GDM1 (cell line): ENCODE results near the gene ITGB1.
"Not testable (repeated sequence)": the region's sequence is repeated elsewhere in the genome, so short reads cannot be mapped to it uniquely, and the experiment has no call there.

Experiments
- DNase-seq: peaks from one replicate; lab custom pipeline; 2025; lab: John Stamatoyannopoulos, UW

ITGB1 gene

GRCh38 chr10:32980558-32981468 lies 22.8 kb upstream of the ITGB1 start:
- DNase-seq: peak; percentile 85

GRCh38 chr10:32980242-32980557 lies 22.2 kb upstream of the ITGB1 start:
- no peak for DNase-seq

- DNase-seq: not testable (repeated sequence)
Measured at GRCh38 chr10:32979719-32980118, 21.7 kb upstream of the ITGB1 start.

GRCh38 chr10:32979041-32979440 lies 21.0 kb upstream of the ITGB1 start:
- no peak for DNase-seq

GRCh38 chr10:32977846-32978809 lies 20.1 kb upstream of the ITGB1 start:
- DNase-seq: not testable (repeated sequence)

GRCh38 chr10:32976338-32976737 lies 18.3 kb upstream of the ITGB1 start:
- no peak for DNase-seq

GRCh38 chr10:32972929-32973328 lies 14.9 kb upstream of the ITGB1 start:
- DNase-seq: no peak

GRCh38 chr10:32972460-32972859 lies 14.4 kb upstream of the ITGB1 start:
- DNase-seq: no peak

- DNase-seq: no peak
Measured at GRCh38 chr10:32971536-32972091, 13.6 kb upstream of the ITGB1 start.

GRCh38 chr10:32970910-32971309 lies 12.9 kb upstream of the ITGB1 start:
- no peak for DNase-seq

GRCh38 chr10:32964270-32964669 lies 6.2 kb upstream of the ITGB1 start:
- no peak for DNase-seq

GRCh38 chr10:32963096-32963495 lies 5.1 kb upstream of the ITGB1 start:
- no peak for DNase-seq

- no peak for DNase-seq
Measured at GRCh38 chr10:32962521-32962920, 4.5 kb upstream of the ITGB1 start.

- peak; percentile 23 for DNase-seq
Measured at GRCh38 chr10:32961895-32962369, 3.9 kb upstream of the ITGB1 start.

GRCh38 chr10:32961343-32961894 lies 3.4 kb upstream of the ITGB1 start:
- DNase-seq: no peak

- DNase-seq: no peak
Measured at GRCh38 chr10:32960022-32960421, 2.0 kb upstream of the ITGB1 start.

- no peak for DNase-seq
Measured at GRCh38 chr10:32959006-32959920, 1.2 kb upstream of the ITGB1 start.

GRCh38 chr10:32957341-32958084 lies 517 bp downstream of the ITGB1 start:
- DNase-seq: no peak

- no peak for DNase-seq
Measured at GRCh38 chr10:32956365-32957197, 1.4 kb downstream of the ITGB1 start.
